HepG2 (cell line): ENCODE data around the gene MYO9A. TPM values are rescaled to one million over a fixed set of nuclear protein-coding genes. Genes with fewer than 3 reads are reported as not detected.

Experiments used
- ATAC-seq: fragments of 200-7000 bp; cut with Tn5 transposase; 3 replicates; pipeline ENCODE4 v1.9.1; 2020; ENCODE audit warnings: mild to moderate bottlenecking, moderate library complexity
- BruUV-seq: library from RNA; stranded (reverse); fragments of 400-500 nt; replicated peaks from 2 replicates; lab custom pipeline; 2021; lab: Mats Ljungman, UMichigan
- CTCF ChIA-PET: fragments of 300-600 bp; formaldehyde crosslinking; extraction: SDS; loops from one replicate; lab custom pipeline; 2021; ENCODE audit warnings: low total read pairs, inconsistent platforms, low intra/inter-chr PET ratio; lab: Yijun Ruan, JAX
- POLR2A ChIA-PET: fragments of 350-600 bp; sonication (Branson Sonifier 250); formaldehyde crosslinking; loops from one replicate; lab custom pipeline; 2020; ENCODE audit warnings: antibody characterized with exemption, inconsistent platforms; lab: Yijun Ruan, JAX
- DNase-seq: peaks from one replicate; pipeline ENCODE4 v3.0.0-alpha.2; 2015; ENCODE audit warnings: low spot score
- FAIRE-seq: peaks from 3 replicates; lab custom pipeline; 2011; peaks lifted over from hg19 to GRCh38; lab: Jason Lieb, UNC
- H2AFZ ChIP-seq: one replicate; pipeline ENCODE4 v1.6.1; 2011; ENCODE audit warnings: low read length, inconsistent platforms
- H3K27ac ChIP-seq: fragments of 300-600 bp; 3 replicates; pipeline ENCODE4 v1.8.0; 2011; ENCODE audit warnings: mixed run types, mild to moderate bottlenecking, mixed read lengths, low read length, inconsistent platforms; ENCODE audit not compliant: insufficient read depth; ENCODE audit errors: extremely low read length
- H3K27me3 ChIP-seq, 2 experiments: fragments of 200-600 bp in 1 of 2; 2 replicates in 1 of 2; 3 replicates in 1 of 2; pipeline versions ENCODE4 v1.6.0 to v1.8.0; 2011; ENCODE audit warnings: low read length in 2 of 2, mild to moderate bottlenecking in 2 of 2, moderate library complexity in 2 of 2, inconsistent platforms in 1 of 2; ENCODE audit not compliant: insufficient read depth in 2 of 2, control insufficient read depth in 1 of 2
- H3K36me3 ChIP-seq, 2 experiments: fragments of 200-600 bp in 1 of 2; replicated peaks in 1 of 2; 2 replicates in 1 of 2; 3 replicates in 1 of 2; pipeline versions ENCODE4 v1.5.1 to v1.8.0; 2011; ENCODE audit warnings: low read length in 2 of 2, inconsistent platforms in 1 of 2; ENCODE audit not compliant: insufficient read depth in 2 of 2, control insufficient read depth in 1 of 2
- H3K4me1 ChIP-seq: 2 replicates; pipeline ENCODE4 v1.5.1; 2012; ENCODE audit warnings: low read length, inconsistent platforms; ENCODE audit not compliant: insufficient read depth
- H3K4me2 ChIP-seq: 2 replicates; pipeline ENCODE4 v1.6.0; 2011; ENCODE audit warnings: low read depth, low read length, inconsistent platforms
- H3K4me3 ChIP-seq, 3 experiments: fragments of 200-600 bp in 1 of 3; sonication (generic), shearing (Covaris generic) in 1 of 3; replicated peaks in 1 of 3; 2 replicates each; pipeline ENCODE4 v1.5.1; 2011 to 2016; ENCODE audit warnings: low read length in 3 of 3, inconsistent platforms in 2 of 3, low read depth in 2 of 3, mild to moderate bottlenecking in 2 of 3, control low read depth in 1 of 3, mixed read lengths in 1 of 3; ENCODE audit not compliant: insufficient read depth in 1 of 3
- H3K79me2 ChIP-seq: one replicate; pipeline ENCODE4 v1.6.1; 2011; ENCODE audit warnings: low read length, inconsistent platforms; ENCODE audit not compliant: insufficient read depth
- H3K9ac ChIP-seq: 2 replicates; pipeline ENCODE4 v1.6.0; 2011; ENCODE audit warnings: mild to moderate bottlenecking, low read depth, low read length, inconsistent platforms; ENCODE audit not compliant: insufficient read depth
- H3K9me3 ChIP-seq: 2 replicates; pipeline ENCODE4 v1.5.1; 2012; ENCODE audit warnings: mild to moderate bottlenecking, low read length
- H4K20me1 ChIP-seq: 2 replicates; pipeline ENCODE4 v1.6.0; 2011; ENCODE audit warnings: inconsistent platforms, mild to moderate bottlenecking, low read length, moderate library complexity; ENCODE audit not compliant: insufficient read depth
- AKAP8 ChIP-seq: sonication (generic); formaldehyde crosslinking; IDR thresholded peaks from 2 replicates; pipeline ENCODE4 v1.5.1; 2020; ENCODE audit warnings: mild to moderate bottlenecking, missing genetic modification reagents
- DPF2 ChIP-seq: sonication (generic); formaldehyde crosslinking; IDR thresholded peaks from 2 replicates; pipeline ENCODE4 v1.4.0; 2020; ENCODE audit warnings: mild to moderate bottlenecking, low read depth, missing genetic modification reagents, borderline replicate concordance
- KDM5A ChIP-seq: fragments of 200-600 bp; sonication (generic); IDR thresholded peaks from 2 replicates; pipeline ENCODE4 v1.7.0; 2018; ENCODE audit warnings: antibody characterized with exemption, mild to moderate bottlenecking, low read length, borderline replicate concordance
- MXI1 ChIP-seq: IDR thresholded peaks from 3 replicates; pipeline ENCODE4 v1.6.1; 2012; ENCODE audit warnings: low read depth, low read length, inconsistent platforms, borderline replicate concordance
- SMAD9 ChIP-seq: sonication (generic); formaldehyde crosslinking; IDR thresholded peaks from 2 replicates; pipeline ENCODE4 v1.5.1; 2020; ENCODE audit warnings: mild to moderate bottlenecking, missing genetic modification reagents
- SRSF1 ChIP-seq: fragments of 200-400 bp; formaldehyde crosslinking; optimal IDR thresholded peaks from 2 replicates; pipeline ENCODE3; 2017; ENCODE audit warnings: mild to moderate bottlenecking, low read depth, low read length, moderate library complexity
- TOPORS ChIP-seq: sonication (generic); formaldehyde crosslinking; IDR thresholded peaks from 2 replicates; pipeline ENCODE4 v1.8.0; 2023; ENCODE audit warnings: mild to moderate bottlenecking, missing genetic modification reagents
- ZFP41 ChIP-seq: sonication (generic); formaldehyde crosslinking; IDR thresholded peaks from 2 replicates; pipeline ENCODE4 v1.4.0; 2020; ENCODE audit warnings: mild to moderate bottlenecking, missing genetic modification reagents, borderline replicate concordance
- ZNF234 ChIP-seq: sonication (generic); formaldehyde crosslinking; conservative IDR thresholded peaks from 2 replicates; pipeline ENCODE4 v1.5.1; 2020; ENCODE audit warnings: mild to moderate bottlenecking, missing genetic modification reagents
- ZNF446 ChIP-seq: sonication (generic); formaldehyde crosslinking; IDR thresholded peaks from 2 replicates; pipeline ENCODE4 v1.5.0; 2020; ENCODE audit warnings: mild to moderate bottlenecking, missing genetic modification reagents
- ZNF614 ChIP-seq: IDR thresholded peaks from 2 replicates; pipeline ENCODE4 v1.6.1; 2018; ENCODE audit warnings: missing biosample characterization, missing genetic modification reagents, inconsistent platforms, borderline replicate concordance
- ZNF749 ChIP-seq: sonication (generic); formaldehyde crosslinking; IDR thresholded peaks from 2 replicates; pipeline ENCODE4 v1.8.0; 2022; ENCODE audit warnings: mild to moderate bottlenecking, missing genetic modification reagents, moderate library complexity, borderline replicate concordance
- WGBS: methylation state at CpG from one replicate; pipeline ENCODE4 v1.1.6; 2017; ENCODE audit warnings: low lambda C conversion rate; 5-methylcytosine and 5-hydroxymethylcytosine counted together
- in situ Hi-C: cut with HindIII; loops from 2 replicates; pipeline ENCODE4 v1.10.0; 2017; ENCODE audit warnings: low pct_unique_long_range_greater_than_20kb; ENCODE audit not compliant: extremely low pct_ligation_motif_present
- intact Hi-C: fragments of 100-400 bp; cut with micrococcal nuclease; formaldehyde crosslinking; loops from one replicate; pipeline ENCODE4 v1.10.0; 2022; ENCODE audit not compliant: unreplicated experiment
- polyA plus RNA-seq, 8 experiments: library from polyadenylated mRNA; depleted of rRNA in 3 of 8; stranded (reverse) in 7 of 8; unstranded in 1 of 8; fragments of >200 nt; fragmentation: Illumina TruSeq in 4 of 8; extraction: Trizol in 4 of 8; gene quantifications; 2 replicates each; pipeline versions ENCODE4 v1.2.1 to v1.2.3, GENCODE V29; 2011 to 2016; ENCODE audit warnings: low read depth in 4 of 8, missing spikeins in 1 of 8, mixed read lengths in 1 of 8; ENCODE audit not compliant: insufficient read depth in 1 of 8
- total RNA-seq, 5 experiments: library from RNA; depleted of rRNA; stranded (reverse); fragments of >200 nt; fragmentation: Illumina TruSeq; extraction: Trizol; gene quantifications; 2 replicates each; pipeline ENCODE4 v1.2.3, GENCODE V29; 2016; ENCODE audit warnings: low read depth in 1 of 5
- TF ChIP-seq, protein P1 (sequence below): sonication (generic); formaldehyde crosslinking; IDR thresholded peaks from 2 replicates; pipeline ENCODE4 v1.4.0; 2020; ENCODE audit warnings: low read depth, missing genetic modification reagents

MYO9A gene
- total and polyA plus RNA-seq, 2 of the 13 experiments (the other 11 are each of a cell fraction or from before 2014, with no cell fraction given) = 4.8 to 15.3 TPM

DNA sequence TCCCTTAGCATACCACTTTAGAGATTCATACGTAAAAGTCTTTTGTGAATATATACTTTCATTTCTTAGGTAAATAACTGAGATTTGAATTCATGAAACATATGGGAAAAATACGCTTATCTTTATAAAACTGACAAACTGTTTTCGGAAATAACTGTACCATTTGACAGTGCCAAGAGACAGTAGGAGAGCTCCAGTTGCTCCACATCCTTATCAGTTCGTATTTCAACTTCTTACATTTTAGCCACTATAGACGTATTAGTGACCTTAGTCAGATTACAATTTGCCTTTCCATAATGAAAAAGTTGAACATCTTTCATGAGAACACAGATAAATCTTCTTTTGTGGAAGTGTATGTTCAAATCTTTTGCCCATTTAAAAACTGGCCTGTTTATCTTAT, 174.1 kb downstream of the MYO9A start:
- in situ Hi-C loops = no loop called here
- H3K4me2 ChIP-seq = no peak overlapping the region

More for the DNA sequence above, 174.1 kb downstream of the MYO9A start:
- Histone ChIP-seq H3K27me3 (no peaks in the 10 kb centered on the region), H3K79me2 (no peaks in the 10 kb centered on the region), H3K4me1 (no peaks in the 10 kb centered on the region), H3K9ac (no peak overlapping the region), H4K20me1 (no peaks in the 10 kb centered on the region), H3K36me3 (no peaks in the 10 kb centered on the region), H3K27ac (no peak overlapping the region), H3K4me3 (no peak overlapping the region), H2AFZ (no peak overlapping the region), H3K9me3 (no peaks in the 10 kb centered on the region)
- intact Hi-C loops = no loop called here
- TF ChIP-seq ZNF234 (no peak), KDM5A (no peak), AKAP8 (CRISPR knock-in tag) (no peak), MXI1 (no peak), DPF2 (no peak), TOPORS (CRISPR knock-in tag) (no peak), ZFP41 (CRISPR knock-in tag) (no peak), ZNF749 (CRISPR knock-in tag) (no peak), SRSF1 (no peak), ZNF446 (CRISPR knock-in tag) (no peak), SMAD9 (CRISPR knock-in tag) (no peak), ZNF614 (CRISPR knock-in tag) (no peak)
- TF ChIP-seq, protein P1, sequence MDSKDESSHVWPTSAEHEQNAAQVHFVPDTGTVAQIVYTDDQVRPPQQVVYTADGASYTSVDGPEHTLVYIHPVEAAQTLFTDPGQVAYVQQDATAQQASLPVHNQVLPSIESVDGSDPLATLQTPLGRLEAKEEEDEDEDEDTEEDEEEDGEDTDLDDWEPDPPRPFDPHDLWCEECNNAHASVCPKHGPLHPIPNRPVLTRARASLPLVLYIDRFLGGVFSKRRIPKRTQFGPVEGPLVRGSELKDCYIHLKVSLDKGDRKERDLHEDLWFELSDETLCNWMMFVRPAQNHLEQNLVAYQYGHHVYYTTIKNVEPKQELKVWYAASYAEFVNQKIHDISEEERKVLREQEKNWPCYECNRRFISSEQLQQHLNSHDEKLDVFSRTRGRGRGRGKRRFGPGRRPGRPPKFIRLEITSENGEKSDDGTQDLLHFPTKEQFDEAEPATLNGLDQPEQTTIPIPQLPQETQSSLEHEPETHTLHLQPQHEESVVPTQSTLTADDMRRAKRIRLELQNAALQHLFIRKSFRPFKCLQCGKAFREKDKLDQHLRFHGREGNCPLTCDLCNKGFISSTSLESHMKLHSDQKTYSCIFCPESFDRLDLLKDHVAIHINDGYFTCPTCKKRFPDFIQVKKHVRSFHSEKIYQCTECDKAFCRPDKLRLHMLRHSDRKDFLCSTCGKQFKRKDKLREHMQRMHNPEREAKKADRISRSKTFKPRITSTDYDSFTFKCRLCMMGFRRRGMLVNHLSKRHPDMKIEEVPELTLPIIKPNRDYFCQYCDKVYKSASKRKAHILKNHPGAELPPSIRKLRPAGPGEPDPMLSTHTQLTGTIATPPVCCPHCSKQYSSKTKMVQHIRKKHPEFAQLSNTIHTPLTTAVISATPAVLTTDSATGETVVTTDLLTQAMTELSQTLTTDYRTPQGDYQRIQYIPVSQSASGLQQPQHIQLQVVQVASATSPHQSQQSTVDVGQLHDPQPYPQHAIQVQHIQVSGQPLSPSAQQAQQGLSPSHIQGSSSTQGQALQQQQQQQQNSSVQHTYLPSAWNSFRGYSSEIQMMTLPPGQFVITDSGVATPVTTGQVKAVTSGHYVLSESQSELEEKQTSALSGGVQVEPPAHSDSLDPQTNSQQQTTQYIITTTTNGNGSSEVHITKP (CRISPR knock-in tag) = no peak
- POLR2A ChIA-PET = no interaction called here
- BruUV-seq = no TSS peak
- CTCF ChIA-PET = no interaction called here
- DNase-seq (no peak), ATAC-seq (no peak), FAIRE-seq (no peak)
- WGBS = 96% methylated on average over 5 of the region's 5 CpGs
